ENCODE measurements around the gene PMPCA. TPM values are rescaled to one million over a fixed set of nuclear protein-coding genes. Genes with fewer than 3 reads are reported as not detected.

The PMPCA gene
- polyA plus RNA-seq, 1 experiment: 65.8 TPM

DNA sequence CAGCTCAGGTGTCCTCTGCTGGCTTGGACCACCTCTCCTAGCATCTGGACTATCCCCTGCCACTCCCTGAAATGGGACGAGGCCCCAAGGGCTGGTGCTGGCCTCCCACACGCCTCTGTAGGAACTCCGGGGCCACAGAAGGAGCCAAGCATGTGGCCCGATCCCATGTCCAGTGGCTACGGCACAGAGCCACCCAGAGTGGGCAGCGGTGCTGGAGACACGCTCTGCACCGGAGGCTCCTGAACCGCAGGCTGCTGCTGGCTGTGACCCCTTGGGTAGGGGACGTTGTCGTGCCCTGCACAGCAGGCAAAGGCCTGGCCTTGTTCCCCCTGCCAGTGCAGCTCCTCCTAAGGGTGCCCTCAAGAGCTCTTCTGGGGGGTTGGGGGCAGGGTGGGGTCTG, 30.6 kb upstream of the PMPCA start:
- ChIA-PET POLR2A (interaction anchor here (1.1 to 1.2 kb wide), 2 partner anchors 9 to 95 kb away, joined by 3 to 4 read pairs; no protein-coding TSS in a partner anchor), CTCF (interaction anchor here (1.0 kb wide), 1 partner anchor 16 kb away, joined by 3 read pairs; the partner anchor contains the start of gene DNLZ)
- H3K27me3 ChIP-seq (ENCODE audit: control insufficient read depth, insufficient read depth, low read length): no peaks in the 10 kb centered on the region
- H3K9me3 ChIP-seq (ENCODE audit: control insufficient read depth, insufficient read depth, low read length): no peaks in the 10 kb centered on the region; the same call in 1 of the 2 replicates
- DNase-seq (ENCODE audit: low read depth, low spot score): no peak
- no peak overlapping the region for H3K4me3 ChIP-seq (ENCODE audit: low read depth, low read length)
- TF ChIP-seq, protein P1, sequence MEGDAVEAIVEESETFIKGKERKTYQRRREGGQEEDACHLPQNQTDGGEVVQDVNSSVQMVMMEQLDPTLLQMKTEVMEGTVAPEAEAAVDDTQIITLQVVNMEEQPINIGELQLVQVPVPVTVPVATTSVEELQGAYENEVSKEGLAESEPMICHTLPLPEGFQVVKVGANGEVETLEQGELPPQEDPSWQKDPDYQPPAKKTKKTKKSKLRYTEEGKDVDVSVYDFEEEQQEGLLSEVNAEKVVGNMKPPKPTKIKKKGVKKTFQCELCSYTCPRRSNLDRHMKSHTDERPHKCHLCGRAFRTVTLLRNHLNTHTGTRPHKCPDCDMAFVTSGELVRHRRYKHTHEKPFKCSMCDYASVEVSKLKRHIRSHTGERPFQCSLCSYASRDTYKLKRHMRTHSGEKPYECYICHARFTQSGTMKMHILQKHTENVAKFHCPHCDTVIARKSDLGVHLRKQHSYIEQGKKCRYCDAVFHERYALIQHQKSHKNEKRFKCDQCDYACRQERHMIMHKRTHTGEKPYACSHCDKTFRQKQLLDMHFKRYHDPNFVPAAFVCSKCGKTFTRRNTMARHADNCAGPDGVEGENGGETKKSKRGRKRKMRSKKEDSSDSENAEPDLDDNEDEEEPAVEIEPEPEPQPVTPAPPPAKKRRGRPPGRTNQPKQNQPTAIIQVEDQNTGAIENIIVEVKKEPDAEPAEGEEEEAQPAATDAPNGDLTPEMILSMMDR (IDR thresholded peaks at IDR 0.05; ENCODE audit: low read depth, low read length): no peak
- H3K27ac ChIP-seq (ENCODE audit: low read depth, low read length): no peak overlapping the region

DNA sequence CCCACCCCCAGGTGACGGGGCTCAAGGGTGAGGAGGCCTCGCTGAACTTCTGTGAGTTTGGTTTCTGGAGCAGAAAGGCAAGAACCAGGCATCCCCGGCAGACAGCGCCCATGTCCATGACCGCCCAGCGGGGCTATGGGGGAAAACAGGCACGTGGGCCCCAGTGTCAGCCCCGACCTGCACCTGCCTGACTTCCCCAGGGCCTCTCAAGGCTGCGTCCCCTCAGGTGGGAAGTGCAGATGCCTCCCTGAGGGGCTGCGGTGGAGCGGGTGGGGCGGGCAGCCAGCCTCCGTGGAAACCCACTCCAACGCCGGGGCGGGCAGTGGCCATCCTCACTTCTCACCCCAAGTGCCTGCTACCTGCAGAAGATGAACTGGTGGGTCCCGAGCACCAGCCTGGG, 30.1 kb upstream of the PMPCA start:
- ChIA-PET POLR2A (interaction anchor here (0.6 to 1.2 kb wide), 3 partner anchors 9 to 96 kb away, joined by 3 to 12 read pairs (median 4); no protein-coding TSS in a partner anchor), CTCF (interaction anchor here (1.1 kb wide), 1 partner anchor 17 kb away, joined by 3 read pairs; the partner anchor contains the start of gene DNLZ)
- no peaks in the 10 kb centered on the region for H3K27me3 ChIP-seq (ENCODE audit: control insufficient read depth, insufficient read depth, low read length)
- TF ChIP-seq, protein P1 (IDR thresholded peaks at IDR 0.05; ENCODE audit: low read depth, low read length): no peak
- no peak for DNase-seq (ENCODE audit: low read depth, low spot score)
- no peaks in the 10 kb centered on the region; the same call in 1 of the 2 replicates for H3K9me3 ChIP-seq (ENCODE audit: control insufficient read depth, insufficient read depth, low read length)
- no peak overlapping the region for H3K4me3 ChIP-seq (ENCODE audit: low read depth, low read length)
- no peak overlapping the region for H3K27ac ChIP-seq (ENCODE audit: low read depth, low read length)

GRCh38 chr9:136381311-136381710, 29.1 kb upstream of the PMPCA start:
- Histone ChIP-seq H3K9me3 (ENCODE audit: control insufficient read depth, insufficient read depth, low read length) (no peaks in the 10 kb centered on the region; the same call in 1 of the 2 replicates), H3K4me3 (ENCODE audit: low read depth, low read length) (no peak overlapping the region), H3K27ac (ENCODE audit: low read depth, low read length) (no peak overlapping the region), H3K27me3 (ENCODE audit: control insufficient read depth, insufficient read depth, low read length) (no peaks in the 10 kb centered on the region)
- CTCF ChIA-PET: interaction anchor here (0.6 to 1.1 kb wide), 2 partner anchors 18 to 353 kb away, joined by 3 read pairs; partner anchors contain the start of gene DNLZ
- DNase-seq (ENCODE audit: low read depth, low spot score): no peak
- TF ChIP-seq, protein P1 (IDR thresholded peaks at IDR 0.05; ENCODE audit: low read depth, low read length): no peak
- POLR2A ChIA-PET: interaction anchor here (0.6 to 1.1 kb wide), 2 partner anchors 10 to 18 kb away, joined by 3 to 4 read pairs; no protein-coding TSS in a partner anchor

- Histone ChIP-seq H3K27me3 (ENCODE audit: control insufficient read depth, insufficient read depth, low read length) (no peaks in the 10 kb centered on the region), H3K27ac (ENCODE audit: low read depth, low read length) (no peak overlapping the region), H3K4me3 (ENCODE audit: low read depth, low read length) (no peak overlapping the region), H3K9me3 (ENCODE audit: control insufficient read depth, insufficient read depth, low read length) (no peaks in the 10 kb centered on the region; the same call in 1 of the 2 replicates)
- ChIA-PET POLR2A (no interaction called here), CTCF (no interaction called here)
- DNase-seq (ENCODE audit: low read depth, low spot score): no peak
- TF ChIP-seq, protein P1 (IDR thresholded peaks at IDR 0.05; ENCODE audit: low read depth, low read length): no peak
Observed at GRCh38 chr9:136381966-136382513, 28.4 kb upstream of the PMPCA start.

DNA sequence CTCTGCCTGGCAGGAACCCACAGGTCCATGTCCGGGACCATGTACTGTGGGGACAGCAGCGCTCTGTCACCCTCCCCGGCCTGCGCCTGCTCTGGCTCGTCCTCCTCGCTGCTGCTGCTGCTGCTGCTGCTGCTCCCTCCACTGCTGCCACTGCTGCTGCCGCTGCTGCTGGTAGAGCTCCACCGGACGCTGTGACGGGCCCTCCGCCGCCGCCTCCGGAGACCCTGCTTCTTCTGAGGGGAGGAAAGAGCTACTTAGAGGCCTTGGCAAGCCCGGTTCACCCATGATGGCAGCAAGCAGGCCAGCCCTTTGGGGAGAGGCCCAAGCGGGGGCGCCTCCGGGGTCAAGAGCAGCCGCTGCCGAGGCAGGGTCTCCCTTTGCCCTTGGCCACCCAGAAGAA, 27.0 kb upstream of the PMPCA start:
- H3K4me3 ChIP-seq (ENCODE audit: low read depth, low read length): no peak overlapping the region
- H3K27me3 ChIP-seq (ENCODE audit: control insufficient read depth, insufficient read depth, low read length): no peaks in the 10 kb centered on the region
- DNase-seq (ENCODE audit: low read depth, low spot score): no peak
- ChIA-PET POLR2A (no interaction called here), CTCF (no interaction called here)
- H3K27ac ChIP-seq (ENCODE audit: low read depth, low read length): no peak overlapping the region
- no peaks in the 10 kb centered on the region; the same call in 1 of the 2 replicates for H3K9me3 ChIP-seq (ENCODE audit: control insufficient read depth, insufficient read depth, low read length)
- TF ChIP-seq, protein P1 (IDR thresholded peaks at IDR 0.05; ENCODE audit: low read depth, low read length): no peak

Measured in AG04450 (cell line).